H9 (cell line): ENCODE measurements around the gene CPT1B. TPM values are rescaled to one million over a fixed set of nuclear protein-coding genes. Genes with fewer than 3 reads are reported as not detected.
A peak's percentile ranks its signal among the peaks of the same experiment; 100 is the strongest.

Experiments
- DNase-seq: peaks from one replicate; pipeline ENCODE4 v3.0.0-alpha.2; 2017
- H2AFZ ChIP-seq: one replicate; pipeline ENCODE4 v1.6.1; 2013; ENCODE audit warnings: mild to moderate bottlenecking, low read length, control low read depth, moderate library complexity
- H2AK5ac ChIP-seq: 2 replicates; pipeline ENCODE4 v1.6.1; 2013; ENCODE audit warnings: low read length, control low read depth, mixed read lengths; ENCODE audit not compliant: insufficient read length
- H2BK120ac ChIP-seq: one replicate; pipeline ENCODE4 v1.6.1; 2013; ENCODE audit warnings: low read depth, mild to moderate bottlenecking, low read length, control low read depth, inconsistent platforms; ENCODE audit not compliant: poor library complexity, severe bottlenecking
- H2BK12ac ChIP-seq: 2 replicates; pipeline ENCODE4 v1.6.1; 2013; ENCODE audit warnings: low read length, control low read depth, mixed read lengths, low read depth; ENCODE audit not compliant: insufficient read length
- H2BK15ac ChIP-seq: 2 replicates; pipeline ENCODE4 v1.6.1; 2013; ENCODE audit warnings: low read depth, low read length, control low read depth
- H2BK20ac ChIP-seq: one replicate; pipeline ENCODE4 v1.6.1; 2013; ENCODE audit warnings: low read depth, mild to moderate bottlenecking, low read length, control low read depth, inconsistent platforms; ENCODE audit not compliant: poor library complexity, severe bottlenecking
- H2BK5ac ChIP-seq: 2 replicates; pipeline ENCODE4 v1.6.1; 2013; ENCODE audit warnings: low read length, control low read depth, mixed read lengths; ENCODE audit not compliant: insufficient read length
- H3K14ac ChIP-seq: 2 replicates; pipeline ENCODE4 v1.6.1; 2013; ENCODE audit warnings: low read length, control low read depth; ENCODE audit not compliant: insufficient read depth
- H3K18ac ChIP-seq: 2 replicates; pipeline ENCODE4 v1.6.1; 2013; ENCODE audit warnings: low read depth, mild to moderate bottlenecking, mixed read lengths, low read length, control low read depth; ENCODE audit not compliant: insufficient read length
- H3K23ac ChIP-seq: 2 replicates; pipeline ENCODE4 v1.6.1; 2013; ENCODE audit warnings: low read length, control low read depth, mixed read lengths, low read depth; ENCODE audit not compliant: insufficient read length
- H3K23me2 ChIP-seq: 2 replicates; pipeline ENCODE4 v1.6.1; 2013; ENCODE audit warnings: low read depth, mild to moderate bottlenecking, mixed read lengths, low read length, control low read depth; ENCODE audit not compliant: insufficient read length, poor library complexity, severe bottlenecking
- H3K27ac ChIP-seq: 2 replicates; pipeline ENCODE4 v1.5.1; 2013; ENCODE audit warnings: low read length, control low read depth, mixed read lengths, low read depth; ENCODE audit not compliant: insufficient read length
- H3K27me3 ChIP-seq: 2 replicates; pipeline ENCODE4 v1.6.1; 2013; ENCODE audit warnings: low read length, control low read depth, inconsistent platforms; ENCODE audit not compliant: insufficient read depth
- H3K4ac ChIP-seq: 2 replicates; pipeline ENCODE4 v1.6.1; 2013; ENCODE audit warnings: low read depth, mild to moderate bottlenecking, control low read depth, inconsistent platforms, low read length, moderate library complexity
- H3K4me1 ChIP-seq: 2 replicates; pipeline ENCODE4 v1.6.1; 2013; ENCODE audit warnings: low read length, control low read depth, inconsistent platforms; ENCODE audit not compliant: insufficient read depth
- H3K4me2 ChIP-seq: 2 replicates; pipeline ENCODE4 v1.6.1; 2013; ENCODE audit warnings: low read length, control low read depth, mixed read lengths; ENCODE audit not compliant: insufficient read length, insufficient read depth
- H3K56ac ChIP-seq: 2 replicates; pipeline ENCODE4 v1.6.1; 2013; ENCODE audit warnings: low read depth, mild to moderate bottlenecking, mixed read lengths, low read length, control low read depth; ENCODE audit not compliant: insufficient read length
- H3K79me1 ChIP-seq: 2 replicates; pipeline ENCODE4 v1.6.1; 2013; ENCODE audit warnings: low read depth, mild to moderate bottlenecking, moderate library complexity, low read length, control low read depth, inconsistent platforms; ENCODE audit not compliant: insufficient read depth, poor library complexity, severe bottlenecking
- H3K79me2 ChIP-seq: 2 replicates; pipeline ENCODE4 v1.6.1; 2013; ENCODE audit warnings: low read length, control low read depth, inconsistent platforms; ENCODE audit not compliant: insufficient read depth
- H3K9ac ChIP-seq: 2 replicates; pipeline ENCODE4 v1.6.1; 2013; ENCODE audit warnings: low read length, control low read depth, mixed read lengths; ENCODE audit not compliant: insufficient read length; ENCODE audit errors: extremely low read depth
- H3K9me3 ChIP-seq: one replicate; pipeline ENCODE4 v1.6.1; 2013; ENCODE audit warnings: low read depth, low read length, inconsistent platforms; ENCODE audit not compliant: control insufficient read depth
- H3T11ph ChIP-seq: one replicate; pipeline ENCODE4 v1.6.1; 2013; ENCODE audit warnings: mild to moderate bottlenecking, low read length, control low read depth, inconsistent platforms
- H4K20me1 ChIP-seq: one replicate; pipeline ENCODE4 v1.6.1; 2013; ENCODE audit not compliant: control insufficient read depth, insufficient read length, insufficient read depth
- H4K5ac ChIP-seq: 2 replicates; pipeline ENCODE4 v1.6.1; 2013; ENCODE audit warnings: low read depth, mild to moderate bottlenecking, mixed read lengths, low read length, control low read depth; ENCODE audit not compliant: insufficient read length
- H4K8ac ChIP-seq: replicated peaks from 2 replicates; pipeline ENCODE4 v1.6.1; 2013; ENCODE audit warnings: low read length, control low read depth, mixed read lengths, low read depth; ENCODE audit not compliant: insufficient read length
- H4K91ac ChIP-seq: 2 replicates; pipeline ENCODE4 v1.6.1; 2013; ENCODE audit warnings: low read depth, mild to moderate bottlenecking, moderate library complexity, mixed read lengths, low read length, control low read depth; ENCODE audit not compliant: insufficient read length
- H3K27ac Mint-ChIP-seq, 3 experiments: 2 replicates in 2 of 3; 3 replicates in 1 of 3; pipeline ENCODE4 v1.8.0; 2020 to 2021; ENCODE audit warnings: mixed read lengths in 3 of 3, mild to moderate bottlenecking in 1 of 3, moderate library complexity in 1 of 3
- H3K27me3 Mint-ChIP-seq: 2 replicates; pipeline ENCODE4 v1.8.0; 2021; ENCODE audit warnings: low read depth, mild to moderate bottlenecking, moderate library complexity, mixed read lengths
- H3K36me3 Mint-ChIP-seq, 3 experiments: 2 replicates in 2 of 3; 3 replicates in 1 of 3; pipeline ENCODE4 v1.8.0; 2020 to 2021; ENCODE audit warnings: low read depth in 3 of 3, mixed read lengths in 3 of 3; ENCODE audit not compliant: insufficient read depth in 1 of 3
- H3K4me1 Mint-ChIP-seq, 2 experiments: 2 replicates each; pipeline ENCODE4 v1.8.0; 2020; ENCODE audit warnings: mixed read lengths in 2 of 2
- H3K4me3 Mint-ChIP-seq, 2 experiments: 2 replicates in 1 of 2; 3 replicates in 1 of 2; pipeline ENCODE4 v1.8.0; 2020 to 2021; ENCODE audit warnings: mild to moderate bottlenecking in 2 of 2, mixed read lengths in 2 of 2, moderate library complexity in 1 of 2
- H3K9me3 Mint-ChIP-seq, 2 experiments: 2 replicates in 1 of 2; 3 replicates in 1 of 2; pipeline ENCODE4 v1.8.0; 2020; ENCODE audit warnings: mild to moderate bottlenecking in 2 of 2, mixed read lengths in 2 of 2, moderate library complexity in 1 of 2
- CTCF ChIP-seq: fragments of 200-600 bp; sonication (generic); conservative IDR thresholded peaks from 3 replicates; pipeline ENCODE4 v1.8.0; 2021; ENCODE audit warnings: antibody characterized with exemption, mild to moderate bottlenecking
- WGBS: extraction: QIAGEN DNeasy Blood & Tissue Kit; methylation state at CpG from one replicate; pipeline ENCODE4 v1.1.7; 2013; ENCODE audit warnings: missing lambda C conversion rate, low lambda C conversion rate, mixed read lengths; ENCODE audit not compliant: insufficient read length; ENCODE audit errors: extremely low coverage; 5-methylcytosine and 5-hydroxymethylcytosine counted together
- total RNA-seq: library from RNA; stranded (reverse); gene quantifications from 2 replicates; pipeline ENCODE4 v1.2.1, GENCODE V29; 2021

Gene CPT1B
- total RNA-seq, 1 experiment from 2014 or later, result 65.7 TPM

- no CpG with 5 or more reads among the region's 5 CpGs for WGBS
- H3K27ac ChIP-seq, result no peak overlapping the region
- Mint-ChIP-seq H3K9me3 (no peaks in the 10 kb centered on the region), H3K4me3 (peak overlapping the region in 1 of 2 experiments; percentile 1; a peak in 1 of 5 replicates), H3K4me1 (peaks cover 14 to 21% of the 10 kb centered on the region in 2 experiments), H3K27ac (no peak overlapping the region), H3K27me3 (peaks cover 20% of the 10 kb centered on the region), H3K36me3 (peaks cover 0 to 1% (median 0%) of the 10 kb centered on the region in 3 experiments; a peak in 1 of 7 replicates)
- H2AK5ac ChIP-seq, result no peak overlapping the region
- no peaks in the 10 kb centered on the region for H3K27me3 ChIP-seq
- H2BK12ac ChIP-seq, result no peak overlapping the region
- H3K9ac ChIP-seq, result no peak overlapping the region
- TF ChIP-seq CTCF, result no peak
- H3K79me2 ChIP-seq, result no peaks in the 10 kb centered on the region
- no peak overlapping the region for H3T11ph ChIP-seq
- H3K4me1 ChIP-seq, result peaks cover 2% of the 10 kb centered on the region; the same call in 1 of the 2 replicates
- no peak overlapping the region for H2AFZ ChIP-seq
- no peak overlapping the region for H4K91ac ChIP-seq
- no peaks in the 10 kb centered on the region for H4K20me1 ChIP-seq
- H3K23me2 ChIP-seq, result no peaks in the 10 kb centered on the region
- peaks cover 1% of the 10 kb centered on the region for H3K79me1 ChIP-seq
- no peak overlapping the region for H4K5ac ChIP-seq
- H2BK120ac ChIP-seq, result no peak overlapping the region
- H3K9me3 ChIP-seq, result no peaks in the 10 kb centered on the region
- no peak overlapping the region for H2BK20ac ChIP-seq
- DNase-seq, result no peak
- no peak overlapping the region for H4K8ac ChIP-seq
- H2BK5ac ChIP-seq, result no peak overlapping the region
- H3K4ac ChIP-seq, result no peak overlapping the region
- no peak overlapping the region for H3K14ac ChIP-seq
- no peak overlapping the region for H3K18ac ChIP-seq
- no peak overlapping the region for H3K4me2 ChIP-seq
- no peak overlapping the region for H3K56ac ChIP-seq
- no peak overlapping the region for H2BK15ac ChIP-seq
- H3K23ac ChIP-seq, result no peak overlapping the region
Measured at GRCh38 chr22:50586416-50586815, 8.2 kb upstream of the CPT1B start.
